A673 (cell line): ENCODE results near the gene VAPB. TPM values are rescaled to one million over a fixed set of nuclear protein-coding genes. Genes with fewer than 3 reads are reported as not detected.

ENCODE experiments used
- BruUV-seq: library from RNA; stranded (reverse); fragments of 400-500 nt; replicated peaks from 2 replicates; lab custom pipeline; 2021; lab: Mats Ljungman, UMichigan
- CTCF ChIA-PET: fragments of 300-600 bp; sonication (Branson Sonifier 250); formaldehyde crosslinking; loops from one replicate; lab custom pipeline; 2022; ENCODE audit warnings: antibody characterized with exemption; lab: Charles Lee
- POLR2A ChIA-PET: fragments of 300-600 bp; sonication (Branson Sonifier 250); formaldehyde crosslinking; loops from one replicate; lab custom pipeline; 2022; ENCODE audit warnings: antibody characterized with exemption; ENCODE audit not compliant: low non-redundant PET; lab: Charles Lee
- DNase-seq: peaks from one replicate; pipeline ENCODE4 v3.0.0-alpha.2; 2015; ENCODE audit warnings: low spot score
- H3K27ac ChIP-seq: fragments of 200-600 bp; sonication (generic); 2 replicates; pipeline ENCODE4 v1.5.1; 2016; ENCODE audit warnings: mixed run types, low read depth, mild to moderate bottlenecking, mixed read lengths, antibody characterized with exemption, low read length; ENCODE audit not compliant: poor library complexity, severe bottlenecking
- H3K27me3 ChIP-seq: fragments of 200-600 bp; sonication (generic); replicated peaks from 2 replicates; pipeline ENCODE4 v1.6.1; 2017; ENCODE audit warnings: mixed run types, low read depth, mild to moderate bottlenecking, mixed read lengths, antibody characterized with exemption, low read length; ENCODE audit not compliant: insufficient read depth, poor library complexity
- H3K36me3 ChIP-seq: fragments of 200-600 bp; sonication (generic); 2 replicates; pipeline ENCODE4 v1.6.1; 2016; ENCODE audit warnings: mixed run types, mild to moderate bottlenecking, mixed read lengths, antibody characterized with exemption, low read length; ENCODE audit not compliant: insufficient read depth, poor library complexity, severe bottlenecking
- H3K4me1 ChIP-seq: fragments of 200-600 bp; sonication (generic); 2 replicates; pipeline ENCODE4 v1.6.1; 2017; ENCODE audit warnings: mixed run types, mild to moderate bottlenecking, mixed read lengths, antibody characterized with exemption, low read length; ENCODE audit not compliant: insufficient read depth, poor library complexity, severe bottlenecking
- H3K4me3 ChIP-seq: fragments of 200-600 bp; sonication (generic); 2 replicates; pipeline ENCODE4 v1.5.1; 2016; ENCODE audit warnings: low read depth, mixed run types, mild to moderate bottlenecking, mixed read lengths, low read length; ENCODE audit not compliant: poor library complexity, severe bottlenecking
- H3K9me3 ChIP-seq: fragments of 200-600 bp; sonication (generic); 2 replicates; pipeline ENCODE4 v1.6.1; 2016; ENCODE audit warnings: mixed run types, low read depth, mild to moderate bottlenecking, mixed read lengths, antibody characterized with exemption, low read length; ENCODE audit not compliant: poor library complexity, severe bottlenecking
- CTCF ChIP-seq: fragments of 300-800, 200-600 bp; sonication (generic); conservative IDR thresholded peaks from 2 replicates; pipeline ENCODE4 v1.5.1; 2017; ENCODE audit warnings: low read depth, mild to moderate bottlenecking, antibody characterized with exemption, low read length, moderate library complexity, mixed read lengths
- EZH2 ChIP-seq: fragments of 200-600 bp; sonication (generic); IDR thresholded peaks from 2 replicates; pipeline ENCODE4 v1.6.1; 2017; ENCODE audit warnings: borderline replicate concordance, low read depth, mild to moderate bottlenecking, mixed read lengths, antibody characterized with exemption, low read length; ENCODE audit not compliant: poor library complexity, severe bottlenecking
- intact Hi-C: fragments of 100-400 bp; cut with micrococcal nuclease; formaldehyde crosslinking; loops from one replicate; pipeline ENCODE4 v1.10.0; 2022; ENCODE audit not compliant: unreplicated experiment
- total RNA-seq: library from RNA; stranded (reverse); gene quantifications from 2 replicates; pipeline ENCODE4 v1.2.3, GENCODE V29; 2021

Gene VAPB
- total RNA-seq, 1 experiment from 2014 or later: 60.9 TPM

- Histone ChIP-seq H3K36me3 (no peaks in the 10 kb centered on the region), H3K4me3 (no peak overlapping the region), H3K4me1 (no peaks in the 10 kb centered on the region), H3K27me3 (no peaks in the 10 kb centered on the region), H3K27ac (no peak overlapping the region), H3K9me3 (no peaks in the 10 kb centered on the region)
- TF ChIP-seq CTCF: no peak
- CTCF ChIA-PET: no interaction called here
- intact Hi-C loops: no loop called here
- BruUV-seq: no TSS peak
- POLR2A ChIA-PET: no interaction called here
- no peak for DNase-seq
Measured at GRCh38 chr20:58497076-58497641, 108.1 kb downstream of the VAPB start.

DNA sequence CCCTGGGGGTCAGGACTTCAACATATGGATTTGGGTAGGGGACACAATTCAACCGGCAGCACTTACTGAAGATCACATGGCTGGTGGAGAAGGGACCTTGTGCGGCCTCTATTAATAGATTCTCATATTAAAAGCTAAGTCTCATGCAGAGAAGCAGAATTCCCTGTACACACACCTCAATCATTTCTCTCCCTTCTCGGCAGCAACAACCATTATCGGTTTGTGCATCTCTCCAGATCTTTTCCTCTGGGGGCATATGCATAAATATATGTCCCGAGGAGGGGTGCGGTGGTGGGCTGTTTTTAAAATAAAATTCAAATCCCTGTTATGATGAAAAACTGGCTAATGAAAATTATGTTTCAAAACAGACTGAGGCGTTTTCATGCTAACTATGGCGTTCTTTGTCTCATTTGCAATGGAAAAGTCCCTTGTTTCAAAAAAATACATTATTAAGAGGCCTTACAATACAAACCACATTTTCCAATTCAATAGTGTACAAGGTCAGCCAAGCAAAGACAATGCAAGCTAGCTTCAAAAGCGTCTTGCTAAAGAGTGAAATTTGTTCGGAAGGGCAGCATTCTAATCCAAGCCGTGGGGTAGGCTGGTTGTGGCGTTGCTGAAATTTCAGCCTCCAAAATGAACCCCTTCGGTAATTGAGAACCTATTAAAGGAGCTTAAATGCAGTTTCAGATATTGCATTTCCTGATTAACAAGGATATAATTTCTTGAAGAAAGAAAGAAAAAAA is 108.9 kb downstream of the VAPB start:
- BruUV-seq: no TSS peak
- Histone ChIP-seq H3K36me3 (no peaks in the 10 kb centered on the region), H3K27ac (no peak overlapping the region), H3K27me3 (no peaks in the 10 kb centered on the region), H3K9me3 (no peaks in the 10 kb centered on the region), H3K4me3 (no peak overlapping the region), H3K4me1 (no peaks in the 10 kb centered on the region)
- TF ChIP-seq CTCF: no peak
- no peak for TF ChIP-seq EZH2
- POLR2A ChIA-PET: no interaction called here
- CTCF ChIA-PET: no interaction called here
- intact Hi-C loops: no loop called here
- no peak for DNase-seq

DNA sequence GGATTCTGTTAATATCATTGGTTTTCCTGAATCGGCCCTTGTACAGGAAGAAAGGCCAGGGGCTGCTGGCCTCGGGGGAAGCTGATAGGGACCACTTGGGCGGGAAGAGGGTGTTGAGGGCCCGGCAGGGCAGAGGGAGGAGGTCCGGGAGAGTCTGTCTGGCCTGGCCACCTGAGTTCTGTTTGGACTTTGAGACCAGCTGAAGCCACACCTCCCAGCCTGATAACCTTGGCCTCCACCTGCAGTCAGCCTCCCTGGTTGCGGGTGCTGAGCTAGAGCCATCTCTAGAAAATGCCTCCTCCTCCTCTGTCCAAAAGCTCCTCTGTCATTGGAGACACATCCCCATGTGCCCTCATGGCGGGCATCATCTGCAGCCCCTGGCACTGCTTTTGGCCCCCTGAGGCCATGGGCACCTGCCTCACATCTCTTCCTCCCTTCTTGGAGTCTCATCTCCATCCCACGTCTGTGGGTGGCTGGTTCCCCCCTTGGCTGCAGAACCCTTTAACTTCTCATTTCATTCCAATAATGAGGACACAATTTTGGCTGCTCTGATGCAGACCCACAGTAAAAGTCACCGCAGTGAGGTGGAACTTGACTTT is 109.5 kb downstream of the VAPB start:
- Histone ChIP-seq H3K36me3 (no peaks in the 10 kb centered on the region), H3K27ac (no peak overlapping the region), H3K4me3 (no peak overlapping the region), H3K27me3 (no peaks in the 10 kb centered on the region), H3K9me3 (no peaks in the 10 kb centered on the region), H3K4me1 (no peaks in the 10 kb centered on the region)
- no peak for DNase-seq
- ChIA-PET CTCF (no interaction called here), POLR2A (interaction anchor here (0.7 kb wide), 1 partner anchor 296 kb away, joined by 3 read pairs; no protein-coding TSS in a partner anchor)
- no TSS peak for BruUV-seq
- no peak for TF ChIP-seq EZH2
- no peak for TF ChIP-seq CTCF
- intact Hi-C loops: no loop called here
